HepG2 (cell line): ENCODE results near the gene FUOM. TPM values are rescaled to one million over a fixed set of nuclear protein-coding genes. Genes with fewer than 3 reads are reported as not detected.

Source experiments
- ASH2L ChIP-seq: fragments of 300-600, 200-600 bp; sonication (generic); IDR thresholded peaks from 2 replicates; pipeline ENCODE4 v1.7.0; 2017; ENCODE audit warnings: low read depth, mild to moderate bottlenecking, moderate library complexity, mixed read lengths, low read length; ENCODE audit not compliant: insufficient read length
- ATAD3A ChIP-seq: sonication (generic); formaldehyde crosslinking; IDR thresholded peaks from 2 replicates; pipeline ENCODE4 v1.4.0; 2020; ENCODE audit warnings: missing genetic modification reagents
- HNF4A ChIP-seq: sonication (generic); formaldehyde crosslinking; IDR thresholded peaks from 2 replicates; pipeline ENCODE4 v1.4.0; 2020; ENCODE audit warnings: missing genetic modification reagents
- IRF2 ChIP-seq: IDR thresholded peaks from 2 replicates; pipeline ENCODE4 v1.6.1; 2018; ENCODE audit warnings: missing genetic modification reagents, missing compliant biosample characterization
- KDM1A ChIP-seq: IDR thresholded peaks from 2 replicates; pipeline ENCODE4 v1.6.1; 2016; ENCODE audit warnings: missing compliant biosample characterization
- KDM5A ChIP-seq: fragments of 200-600 bp; sonication (generic); IDR thresholded peaks from 2 replicates; pipeline ENCODE4 v1.7.0; 2018; ENCODE audit warnings: antibody characterized with exemption, mild to moderate bottlenecking, low read length, borderline replicate concordance
- NCOR1 ChIP-seq: fragments of 200-600 bp; sonication (generic); IDR thresholded peaks from 2 replicates; pipeline ENCODE4 v1.7.0; 2017; ENCODE audit warnings: antibody characterized with exemption, low read length, borderline replicate concordance
- NFIC ChIP-seq: IDR thresholded peaks from 2 replicates; pipeline ENCODE4 v1.6.1; 2012; ENCODE audit warnings: mild to moderate bottlenecking, low read length, inconsistent platforms
- NR2C2 ChIP-seq: sonication (generic); formaldehyde crosslinking; IDR thresholded peaks from 2 replicates; pipeline ENCODE4 v1.4.0; 2020; ENCODE audit warnings: missing genetic modification reagents, mild to moderate bottlenecking, moderate library complexity, borderline replicate concordance
- NRL ChIP-seq: sonication (generic); formaldehyde crosslinking; IDR thresholded peaks from 2 replicates; pipeline ENCODE4 v1.5.0; 2020; ENCODE audit warnings: missing genetic modification reagents, mild to moderate bottlenecking, moderate library complexity, borderline replicate concordance
- PHF21A ChIP-seq: sonication (generic); formaldehyde crosslinking; IDR thresholded peaks from 2 replicates; pipeline ENCODE4 v1.5.0; 2020; ENCODE audit warnings: mild to moderate bottlenecking, missing genetic modification reagents
- SAP130 ChIP-seq: IDR thresholded peaks from 2 replicates; pipeline ENCODE4 v1.6.1; 2016; ENCODE audit warnings: low read depth
- STAG1 ChIP-seq: sonication (generic); formaldehyde crosslinking; IDR thresholded peaks from 2 replicates; pipeline ENCODE4 v1.4.0; 2020; ENCODE audit warnings: missing genetic modification reagents
- TFAP4 ChIP-seq: sonication (generic); IDR thresholded peaks from 2 replicates; pipeline ENCODE4 v1.6.1; 2016; ENCODE audit warnings: low read depth, borderline replicate concordance
- ZBTB38 ChIP-seq: sonication (generic); formaldehyde crosslinking; IDR thresholded peaks from 2 replicates; pipeline ENCODE4 v1.5.1; 2020; ENCODE audit warnings: mild to moderate bottlenecking, missing genetic modification reagents
- ZNF430 ChIP-seq: sonication (generic); formaldehyde crosslinking; IDR thresholded peaks from 2 replicates; pipeline ENCODE4 v1.9.0; 2021; ENCODE audit warnings: mild to moderate bottlenecking, missing genetic modification reagents
- ZNF609 ChIP-seq: sonication (generic); formaldehyde crosslinking; IDR thresholded peaks from 2 replicates; pipeline ENCODE4 v1.4.0; 2020; ENCODE audit warnings: mild to moderate bottlenecking, missing genetic modification reagents, borderline replicate concordance
- ZSCAN29 ChIP-seq: sonication (generic); formaldehyde crosslinking; conservative IDR thresholded peaks from 2 replicates; pipeline ENCODE4 v1.4.0; 2020; ENCODE audit warnings: mild to moderate bottlenecking, missing genetic modification reagents
- polyA plus RNA-seq, 8 experiments: library from polyadenylated mRNA; depleted of rRNA in 3 of 8; stranded (reverse) in 7 of 8; unstranded in 1 of 8; fragments of >200 nt; fragmentation: Illumina TruSeq in 4 of 8; extraction: Trizol in 4 of 8; gene quantifications; 2 replicates each; pipeline versions ENCODE4 v1.2.1 to v1.2.3, GENCODE V29; 2011 to 2016; ENCODE audit warnings: low read depth in 4 of 8, missing spikeins in 1 of 8, mixed read lengths in 1 of 8; ENCODE audit not compliant: insufficient read depth in 1 of 8
- total RNA-seq, 5 experiments: library from RNA; depleted of rRNA; stranded (reverse); fragments of >200 nt; fragmentation: Illumina TruSeq; extraction: Trizol; gene quantifications; 2 replicates each; pipeline ENCODE4 v1.2.3, GENCODE V29; 2016; ENCODE audit warnings: low read depth in 1 of 5

The FUOM gene
- total and polyA plus RNA-seq, 2 of the 13 experiments (the other 11 are each of a cell fraction or from before 2014, with no cell fraction given) = 27.5 to 60.4 TPM

GRCh38 chr10:133359554-133359971 lies 1.7 kb upstream of the FUOM start (continued):
- TF ChIP-seq ASH2L = peak; percentile 41
- TF ChIP-seq HNF4A (CRISPR knock-in tag) = peak; percentile 86
- 0 out of 2 replicates have a peak, but pooled peaks have one; percentile 15 for TF ChIP-seq NR2C2
- TF ChIP-seq ZBTB38 (CRISPR knock-in tag) = peak; percentile 17; the same call in 1 of the 2 replicates
- peak; percentile 32; the same call in 1 of the 2 replicates for TF ChIP-seq SAP130 (CRISPR knock-in tag)
- no peak for TF ChIP-seq ATAD3A (CRISPR knock-in tag)
- 0 out of 2 replicates have a peak, but pooled peaks have one; percentile 9 for TF ChIP-seq STAG1 (CRISPR knock-in tag)
- TF ChIP-seq ZNF430 (CRISPR knock-in tag) = peak; percentile 37; the same call in 1 of the 2 replicates
- peak; percentile 61; the same call in 1 of the 2 replicates for TF ChIP-seq NCOR1
- 0 out of 2 replicates have a peak, but pooled peaks have one; percentile 33 for TF ChIP-seq ZSCAN29
- TF ChIP-seq NFIC = peak; percentile 78
- TF ChIP-seq PHF21A (CRISPR knock-in tag) = peak; percentile 74
- TF ChIP-seq KDM5A = no peak
- no peak for TF ChIP-seq KDM1A (CRISPR knock-in tag)
- peak; percentile 39; the same call in 1 of the 2 replicates for TF ChIP-seq TFAP4
- peak; percentile 58; the same call in 1 of the 2 replicates for TF ChIP-seq IRF2 (CRISPR knock-in tag)
- TF ChIP-seq ZNF609 (CRISPR knock-in tag) = 0 out of 2 replicates have a peak, but pooled peaks have one; percentile 0
- TF ChIP-seq NRL (CRISPR knock-in tag) = peak; percentile 43; the same call in 1 of the 2 replicates
